ENCODE results near the gene PRM2. TPM values are rescaled to one million over a fixed set of nuclear protein-coding genes. Genes with fewer than 3 reads are reported as not detected.

PRM2 gene
- total and polyA plus RNA-seq, 2 of the 8 experiments (the other 6 are each of a cell fraction or from before 2014, with no cell fraction given), result not detected

GRCh38 chr16:11283820-11284248 is 7.6 kb upstream of the PRM2 start:
- H3K4me3 ChIP-seq (ENCODE audit: extremely low read depth in 1 of 4, insufficient read depth in 2 of 4, low read depth in 3 of 4, low read length in 4 of 4), result no peak overlapping the region
- no peak overlapping the region for H2BK120ac ChIP-seq (replicated peaks; ENCODE audit: low read depth, low read length)
- H3K9ac ChIP-seq (replicated peaks in 1 of 4; ENCODE audit: extremely low read depth in 1 of 4, low read depth in 3 of 4, low read length in 3 of 4), result no peak overlapping the region
- H4K5ac ChIP-seq (ENCODE audit: insufficient read length, low read depth, low read length), result no peak overlapping the region
- no peaks in the 10 kb centered on the region for H3K79me1 ChIP-seq (ENCODE audit: low read depth, low read length)
- no peaks in the 10 kb centered on the region; a peak in 1 of 4 replicates for H3K9me3 ChIP-seq (ENCODE audit: insufficient read depth in 2 of 2, low read depth in 1 of 2, low read length in 1 of 2)
- H3K36me3 ChIP-seq (ENCODE audit: control insufficient read depth in 2 of 4, insufficient read depth in 4 of 4, low read length in 3 of 4), result no peaks in the 10 kb centered on the region
- H3K27me3 ChIP-seq (replicated peaks in 1 of 4; ENCODE audit: control insufficient read depth in 3 of 4, extremely low read depth in 1 of 4, insufficient read depth in 3 of 4, low read length in 3 of 4), result no peaks in the 10 kb centered on the region
- no peak overlapping the region for H2AK5ac ChIP-seq (ENCODE audit: low read depth, low read length)
- ChIA-PET POLR2A (ENCODE audit: partially characterized antibody) (interaction anchor here (0.6 to 3.5 kb wide), 5 partner anchors 8 to 31 kb away, joined by 3 to 14 read pairs (median 4); partner anchors contain the start of gene SOCS1), CTCF (ENCODE audit: partially characterized antibody) (interaction anchor here (0.9 to 2.5 kb wide), 12 partner anchors 11 to 181 kb away, joined by 3 to 12 read pairs (median 4); partner anchors contain the start of genes PRM3, SOCS1 and TNP2)
- no peak overlapping the region; the same call in 1 of the 2 replicates for H3K18ac ChIP-seq (ENCODE audit: extremely low read depth, low read length)
- peak overlapping the region; percentile 29; the same call in 1 of the 2 replicates for H2BK12ac ChIP-seq (ENCODE audit: low read depth, low read length)
- no peak overlapping the region for H3K23ac ChIP-seq (ENCODE audit: insufficient read length)
- peak overlapping the region; percentile 83; the same call in 1 of the 2 replicates for H2BK15ac ChIP-seq (ENCODE audit: low read length)
- peak overlapping the region; percentile 13; the same call in 1 of the 2 replicates for H2BK20ac ChIP-seq (ENCODE audit: low read length)
- no peak overlapping the region for H3K56ac ChIP-seq (replicated peaks; ENCODE audit: insufficient read length, low read depth, low read length)
- no peak overlapping the region for H2AFZ ChIP-seq (ENCODE audit: low read length)
- 89% methylated on average over 4 of the region's 4 CpGs; no CpG with 5 or more reads in 1 of the 2 experiments for WGBS, 2 experiments (ENCODE audit: extremely low coverage in 1 of 2, insufficient coverage in 1 of 2, insufficient read length in 1 of 2, insufficient replicate concordance in 2 of 2, low coverage in 1 of 2, low lambda C conversion rate in 2 of 2, missing lambda C conversion rate in 1 of 2)
- no peak overlapping the region for H3K27ac ChIP-seq (ENCODE audit: low read depth, low read length)
- H4K20me1 ChIP-seq (replicated peaks in 1 of 2; ENCODE audit: control insufficient read depth in 1 of 2, insufficient read depth in 2 of 2, low read length in 2 of 2), result no peaks in the 10 kb centered on the region
- H3K79me2 ChIP-seq (ENCODE audit: control insufficient read depth in 1 of 2, insufficient read depth in 2 of 2, low read length in 2 of 2), result no peaks in the 10 kb centered on the region
- H3K4me2 ChIP-seq (ENCODE audit: insufficient read depth in 1 of 2, low read depth in 2 of 2, low read length in 2 of 2), result no peak overlapping the region
- no peak overlapping the region for H4K91ac ChIP-seq (replicated peaks; ENCODE audit: insufficient read length, low read length)
- TF ChIP-seq RFX5 (IDR thresholded peaks at IDR 0.05; ENCODE audit: borderline replicate concordance, low read depth, low read length), result no peak
- peak in 1 of 2 experiments; percentile 16; a peak in 1 of 4 replicates for TF ChIP-seq RAD21 (IDR thresholded peaks at IDR 0.05 in 1 of 2, conservative IDR thresholded peaks at IDR 0.05 in 1 of 2; ENCODE audit: low read depth in 2 of 2, low read length in 2 of 2)
- TF ChIP-seq NRF1 (IDR thresholded peaks at IDR 0.05; ENCODE audit: low read depth, low read length), result 0 out of 2 replicates have a peak, but pooled peaks have one; percentile 3
- peak in 1 of 3 experiments; percentile 7; a peak in 1 of 4 replicates for TF ChIP-seq CTCF (IDR thresholded peaks at IDR 0.05; ENCODE audit: control extremely low read depth in 1 of 3, insufficient read depth in 1 of 3, low read depth in 1 of 3, low read length in 3 of 3)
- peak; percentile 51; the same call in 1 of the 2 replicates for TF ChIP-seq CEBPB (IDR thresholded peaks at IDR 0.05; ENCODE audit: low read depth, low read length)
- H3K14ac ChIP-seq (ENCODE audit: insufficient read length), result no peak overlapping the region
- FAIRE-seq (no peak), DNase-seq (ENCODE audit: low read depth in 1 of 2, low spot score in 2 of 2) (no peak)
- peaks cover 0 to 5% (median 1%) of the 10 kb centered on the region in 4 experiments; a peak in 2 of 7 replicates for H3K4me1 ChIP-seq (replicated peaks in 1 of 4; ENCODE audit: control insufficient read depth in 3 of 4, insufficient read depth in 4 of 4, low read length in 3 of 4)
- H4K8ac ChIP-seq (ENCODE audit: extremely low read depth, insufficient read depth, low read length), result no peak overlapping the region
- H2BK5ac ChIP-seq (ENCODE audit: low read depth, low read length), result no peak overlapping the region; the same call in 1 of the 2 replicates
- no peaks in the 10 kb centered on the region for H3K23me2 ChIP-seq (ENCODE audit: low read depth, low read length)
- H3K4ac ChIP-seq (replicated peaks; ENCODE audit: insufficient read length, low read depth, low read length), result no peak overlapping the region

Measured in H1 (cell line).